Stomach smooth muscle (tissue), 2 donors: ENCODE results near the gene CES2.

Source experiments
- H3K27ac ChIP-seq: one replicate; pipeline ENCODE4 v1.7.0; 2013; ENCODE audit warnings: mild to moderate bottlenecking, low read length, inconsistent platforms
- H3K27me3 ChIP-seq, 2 donors: one replicate each; pipeline ENCODE4 v1.7.0; 2013; ENCODE audit warnings: low read length in 2 of 2; ENCODE audit not compliant: insufficient read depth in 2 of 2, control insufficient read depth in 1 of 2
- H3K36me3 ChIP-seq, 2 donors: one replicate each; pipeline ENCODE4 v1.7.0; 2013; ENCODE audit warnings: low read length in 2 of 2; ENCODE audit not compliant: control insufficient read depth in 2 of 2, insufficient read depth in 2 of 2
- H3K4me1 ChIP-seq: one replicate; pipeline ENCODE4 v1.7.0; 2013; ENCODE audit warnings: low read length; ENCODE audit not compliant: control insufficient read depth, insufficient read depth
- H3K4me3 ChIP-seq, 2 donors: one replicate each; pipeline ENCODE4 v1.7.0; 2013; ENCODE audit warnings: low read length in 2 of 2
- H3K9ac ChIP-seq, 2 donors: one replicate each; pipeline ENCODE4 v1.7.0; 2013; ENCODE audit warnings: low read length in 2 of 2, mild to moderate bottlenecking in 1 of 2
- H3K9me3 ChIP-seq, 2 donors: one replicate each; pipeline ENCODE4 v1.7.0; 2013; ENCODE audit warnings: low read length in 2 of 2; ENCODE audit not compliant: control insufficient read depth in 2 of 2
- donor health status: healthy.
- donor health status: Pancreatic carcinoma.

Gene CES2

GRCh38 chr16:66935314-66936011 is at the start of gene CES2:
Gene CES2 (plus strand): TSS chr16:66935516. CDS start chr16:66935636, 120 bp downstream.
- no peaks in the 10 kb centered on the region for H3K27me3 ChIP-seq
- H3K36me3 ChIP-seq = peaks cover 23 to 40% of the 10 kb centered on the region in 2 donors
- peaks cover 45% of the 10 kb centered on the region for H3K4me1 ChIP-seq
- H3K9me3 ChIP-seq = no peaks in the 10 kb centered on the region
- peak within 1 kb of the TSS; percentile 88 for H3K27ac ChIP-seq
- H3K9ac ChIP-seq = peak within 1 kb of the TSS; percentile 91 to 97
- H3K4me3 ChIP-seq = peak within 1 kb of the TSS; percentile 87 to 100

GRCh38 chr16:66886321-66886720 is 49.0 kb upstream of the CES2 start:
- H3K27ac ChIP-seq = no peak overlapping the region
- no peaks in the 10 kb centered on the region for H3K9me3 ChIP-seq
- H3K4me3 ChIP-seq = no peak overlapping the region
- H3K9ac ChIP-seq = no peak overlapping the region
- H3K4me1 ChIP-seq = peaks cover 4% of the 10 kb centered on the region
- peaks cover 13 to 15% of the 10 kb centered on the region in 2 donors for H3K36me3 ChIP-seq
- no peaks in the 10 kb centered on the region for H3K27me3 ChIP-seq

- no peak overlapping the region for H3K27ac ChIP-seq
- H3K4me3 ChIP-seq = no peak overlapping the region
- H3K9me3 ChIP-seq = no peaks in the 10 kb centered on the region
- H3K36me3 ChIP-seq = peaks cover 13 to 15% of the 10 kb centered on the region in 2 donors
- no peak overlapping the region for H3K9ac ChIP-seq
- no peaks in the 10 kb centered on the region for H3K4me1 ChIP-seq
- no peaks in the 10 kb centered on the region for H3K27me3 ChIP-seq
Measured at GRCh38 chr16:66886914-66887313, 48.4 kb upstream of the CES2 start.

- H3K36me3 ChIP-seq = peaks cover 13 to 15% of the 10 kb centered on the region in 2 donors
- H3K9me3 ChIP-seq = no peaks in the 10 kb centered on the region
- H3K27ac ChIP-seq = no peak overlapping the region
- H3K4me3 ChIP-seq = no peak overlapping the region
- no peaks in the 10 kb centered on the region for H3K4me1 ChIP-seq
- no peaks in the 10 kb centered on the region for H3K27me3 ChIP-seq
- H3K9ac ChIP-seq = no peak overlapping the region
Measured at GRCh38 chr16:66888647-66889615, 46.4 kb upstream of the CES2 start.

GRCh38 chr16:66889622-66890021 is 45.7 kb upstream of the CES2 start:
- Histone ChIP-seq H3K4me3 (no peak overlapping the region), H3K27me3 (no peaks in the 10 kb centered on the region), H3K36me3 (peaks cover 11 to 13% of the 10 kb centered on the region in 2 donors), H3K9ac (no peak overlapping the region), H3K9me3 (no peaks in the 10 kb centered on the region), H3K27ac (no peak overlapping the region), H3K4me1 (no peaks in the 10 kb centered on the region)

GRCh38 chr16:66890799-66891198 is 44.5 kb upstream of the CES2 start:
- H3K9ac ChIP-seq = no peak overlapping the region
- H3K4me3 ChIP-seq = no peak overlapping the region

GRCh38 chr16:66891360-66891759 is 44.0 kb upstream of the CES2 start:
- Histone ChIP-seq H3K27ac (no peak overlapping the region), H3K4me1 (peaks cover 6% of the 10 kb centered on the region), H3K27me3 (no peaks in the 10 kb centered on the region), H3K9me3 (no peaks in the 10 kb centered on the region), H3K4me3 (no peak overlapping the region), H3K9ac (no peak overlapping the region), H3K36me3 (peaks cover 0 to 1% of the 10 kb centered on the region in 2 donors)

More at GRCh38 chr16:66890799-66891198, 44.5 kb upstream of the CES2 start:
- Histone ChIP-seq H3K27ac (no peak overlapping the region), H3K4me1 (peaks cover 6% of the 10 kb centered on the region), H3K9me3 (no peaks in the 10 kb centered on the region), H3K27me3 (no peaks in the 10 kb centered on the region), H3K36me3 (peaks cover 2% of the 10 kb centered on the region in 2 donors)

- Histone ChIP-seq H3K9me3 (no peaks in the 10 kb centered on the region), H3K9ac (no peak overlapping the region), H3K4me1 (peaks cover 6% of the 10 kb centered on the region), H3K36me3 (no peaks in the 10 kb centered on the region), H3K27me3 (no peaks in the 10 kb centered on the region), H3K4me3 (no peak overlapping the region), H3K27ac (no peak overlapping the region)
Measured at GRCh38 chr16:66891797-66892196, 43.5 kb upstream of the CES2 start.

GRCh38 chr16:66894055-66894454 is 41.3 kb upstream of the CES2 start:
- H3K27ac ChIP-seq = no peak overlapping the region
- no peak overlapping the region for H3K9ac ChIP-seq
- H3K4me1 ChIP-seq = peaks cover 15% of the 10 kb centered on the region
- no peaks in the 10 kb centered on the region for H3K27me3 ChIP-seq
- H3K36me3 ChIP-seq = no peaks in the 10 kb centered on the region
- H3K4me3 ChIP-seq = no peak overlapping the region
- no peaks in the 10 kb centered on the region for H3K9me3 ChIP-seq

GRCh38 chr16:66894948-66895688 is 40.2 kb upstream of the CES2 start:
- H3K27ac ChIP-seq = no peak overlapping the region
- H3K4me1 ChIP-seq = peaks cover 25% of the 10 kb centered on the region
- no peak overlapping the region for H3K4me3 ChIP-seq
- H3K27me3 ChIP-seq = no peaks in the 10 kb centered on the region
- H3K9me3 ChIP-seq = no peaks in the 10 kb centered on the region
- peak overlapping the region in 1 of 2 donors; percentile 36 for H3K9ac ChIP-seq
- H3K36me3 ChIP-seq = no peaks in the 10 kb centered on the region
